ENCODE results near the gene SFN.
A peak's percentile ranks its signal among the peaks of the same experiment; 100 is the strongest.

The SFN gene

DNA sequence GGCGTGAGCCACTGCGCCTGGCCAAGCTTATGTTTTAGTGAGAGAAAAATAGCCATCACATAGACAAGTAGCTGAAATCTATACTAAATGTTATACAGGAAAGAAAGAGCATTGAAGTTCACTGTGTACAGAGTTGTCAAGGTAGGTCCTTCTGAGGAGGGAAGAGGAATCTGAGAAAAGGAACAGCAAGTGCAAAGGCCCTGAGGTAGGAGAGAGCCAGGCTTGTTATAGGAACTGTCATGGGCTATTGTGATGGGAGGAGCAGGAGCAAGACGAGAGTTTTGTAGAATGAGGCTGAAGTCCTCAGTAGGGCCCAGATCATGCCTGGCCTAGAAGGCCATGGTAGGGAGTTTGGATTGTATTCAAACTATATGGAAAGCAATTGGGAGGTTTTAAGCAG is 31.9 kb upstream of the SFN start:
- no peak overlapping the region for H3K14ac ChIP-seq (ENCODE audit: low read length)
- H3K27me3 ChIP-seq (ENCODE audit: control insufficient read depth in 3 of 3, insufficient read depth in 3 of 3, low read depth in 1 of 3, low read length in 3 of 3) = peaks cover 0 to 1% (median 0%) of the 10 kb centered on the region in 3 experiments
- H3K9ac ChIP-seq (ENCODE audit: low read depth, low read length, poor library complexity) = no peak overlapping the region
- H3K36me3 ChIP-seq (replicated peaks in 1 of 2; ENCODE audit: control insufficient read depth in 2 of 2, insufficient read depth in 2 of 2, low read length in 2 of 2) = peaks cover 34 to 68% of the 10 kb centered on the region in 2 donors
- H3K18ac ChIP-seq (ENCODE audit: low read length) = no peak overlapping the region
- H2AK5ac ChIP-seq (ENCODE audit: low read depth, low read length) = no peak overlapping the region
- no peak overlapping the region for H2BK5ac ChIP-seq (ENCODE audit: low read length)
- peaks cover 5 to 18% of the 10 kb centered on the region in 2 donors for H3K4me1 ChIP-seq (ENCODE audit: control insufficient read depth in 2 of 2, insufficient read depth in 1 of 2, low read depth in 1 of 2, low read length in 2 of 2)
- no peak overlapping the region for H2AFZ ChIP-seq (ENCODE audit: low read length)
- no peak overlapping the region for H3K4me3 ChIP-seq (ENCODE audit: low read length in 2 of 2)
- no peak overlapping the region for H2BK15ac ChIP-seq (ENCODE audit: low read length)
- H3K4ac ChIP-seq (ENCODE audit: low read length) = no peak overlapping the region
- H2BK120ac ChIP-seq (ENCODE audit: low read depth, low read length) = no peak overlapping the region
- no peak overlapping the region for H3K4me2 ChIP-seq (ENCODE audit: insufficient read depth, low read length, poor library complexity, severe bottlenecking)
- H3K27ac ChIP-seq (replicated peaks; ENCODE audit: low read length) = no peak overlapping the region
- H3K9me3 ChIP-seq (replicated peaks in 1 of 2; ENCODE audit: control insufficient read depth in 2 of 2, insufficient read depth in 1 of 2, low read depth in 1 of 2, low read length in 2 of 2) = peaks cover 0 to 4% of the 10 kb centered on the region in 2 donors
- DNase-seq (ENCODE audit: low spot score) = no peak
- no CpG with 5 or more reads among the region's 3 CpGs for WGBS, 2 donors (ENCODE audit: extremely low coverage in 2 of 2, insufficient read length in 2 of 2, insufficient replicate concordance in 1 of 2)
- H2BK12ac ChIP-seq (ENCODE audit: low read length) = no peak overlapping the region
- H3K23ac ChIP-seq (ENCODE audit: low read depth, low read length, poor library complexity) = no peak overlapping the region
- peaks cover 32% of the 10 kb centered on the region for H3K79me1 ChIP-seq (ENCODE audit: low read depth, low read length)
- no peak overlapping the region for H4K91ac ChIP-seq (ENCODE audit: low read depth, low read length, poor library complexity)
- H4K8ac ChIP-seq (ENCODE audit: low read depth, low read length) = no peak overlapping the region

GRCh38 chr1:26831546-26832248 is 31.3 kb upstream of the SFN start:
- Histone ChIP-seq H3K36me3 (replicated peaks in 1 of 2; ENCODE audit: control insufficient read depth in 2 of 2, insufficient read depth in 2 of 2, low read length in 2 of 2) (peaks cover 37 to 72% of the 10 kb centered on the region in 2 donors), H2BK5ac (ENCODE audit: low read length) (no peak overlapping the region), H3K79me1 (ENCODE audit: low read depth, low read length) (peaks cover 32% of the 10 kb centered on the region), H4K8ac (ENCODE audit: low read depth, low read length) (no peak overlapping the region), H3K27ac (replicated peaks; ENCODE audit: low read length) (no peak overlapping the region), H3K27me3 (ENCODE audit: control insufficient read depth in 3 of 3, insufficient read depth in 3 of 3, low read depth in 1 of 3, low read length in 3 of 3) (peaks cover 0 to 1% (median 0%) of the 10 kb centered on the region in 3 experiments), H3K4me2 (ENCODE audit: insufficient read depth, low read length, poor library complexity, severe bottlenecking) (no peak overlapping the region), H3K18ac (ENCODE audit: low read length) (no peak overlapping the region), H2AFZ (ENCODE audit: low read length) (no peak overlapping the region), H2AK5ac (ENCODE audit: low read depth, low read length) (no peak overlapping the region), H4K91ac (ENCODE audit: low read depth, low read length, poor library complexity) (no peak overlapping the region), H2BK120ac (ENCODE audit: low read depth, low read length) (no peak overlapping the region), H3K9me3 (replicated peaks in 1 of 2; ENCODE audit: control insufficient read depth in 2 of 2, insufficient read depth in 1 of 2, low read depth in 1 of 2, low read length in 2 of 2) (peaks cover 0 to 4% of the 10 kb centered on the region in 2 donors), H3K4ac (ENCODE audit: low read length) (no peak overlapping the region), H2BK15ac (ENCODE audit: low read length) (no peak overlapping the region), H3K23ac (ENCODE audit: low read depth, low read length, poor library complexity) (no peak overlapping the region), H3K14ac (ENCODE audit: low read length) (no peak overlapping the region), H3K4me3 (ENCODE audit: low read length in 2 of 2) (no peak overlapping the region), H3K4me1 (ENCODE audit: control insufficient read depth in 2 of 2, insufficient read depth in 1 of 2, low read depth in 1 of 2, low read length in 2 of 2) (peaks cover 5 to 15% of the 10 kb centered on the region in 2 donors), H3K9ac (ENCODE audit: low read depth, low read length, poor library complexity) (no peak overlapping the region), H2BK12ac (ENCODE audit: low read length) (no peak overlapping the region)
- DNase-seq (ENCODE audit: low spot score) = no peak
- no CpG with 5 or more reads among the region's 3 CpGs for WGBS, 2 donors (ENCODE audit: extremely low coverage in 2 of 2, insufficient read length in 2 of 2, insufficient replicate concordance in 1 of 2)

GRCh38 chr1:26832249-26832960 is 30.5 kb upstream of the SFN start:
- Histone ChIP-seq H2BK5ac (ENCODE audit: low read length) (no peak overlapping the region), H3K18ac (ENCODE audit: low read length) (no peak overlapping the region), H4K8ac (ENCODE audit: low read depth, low read length) (no peak overlapping the region), H3K4me2 (ENCODE audit: insufficient read depth, low read length, poor library complexity, severe bottlenecking) (no peak overlapping the region), H3K36me3 (replicated peaks in 1 of 2; ENCODE audit: control insufficient read depth in 2 of 2, insufficient read depth in 2 of 2, low read length in 2 of 2) (peaks cover 37 to 72% of the 10 kb centered on the region in 2 donors), H3K14ac (ENCODE audit: low read length) (no peak overlapping the region), H3K4me3 (ENCODE audit: low read length in 2 of 2) (peak overlapping the region in 1 of 2 donors; percentile 21), H2BK15ac (ENCODE audit: low read length) (no peak overlapping the region), H2AFZ (ENCODE audit: low read length) (no peak overlapping the region), H3K4me1 (ENCODE audit: control insufficient read depth in 2 of 2, insufficient read depth in 1 of 2, low read depth in 1 of 2, low read length in 2 of 2) (peaks cover 3 to 14% of the 10 kb centered on the region in 2 donors), H3K79me1 (ENCODE audit: low read depth, low read length) (peaks cover 30% of the 10 kb centered on the region), H3K9ac (ENCODE audit: low read depth, low read length, poor library complexity) (no peak overlapping the region), H3K27ac (replicated peaks; ENCODE audit: low read length) (no peak overlapping the region), H3K27me3 (ENCODE audit: control insufficient read depth in 3 of 3, insufficient read depth in 3 of 3, low read depth in 1 of 3, low read length in 3 of 3) (peaks cover 0 to 1% (median 0%) of the 10 kb centered on the region in 3 experiments), H2AK5ac (ENCODE audit: low read depth, low read length) (no peak overlapping the region), H3K9me3 (replicated peaks in 1 of 2; ENCODE audit: control insufficient read depth in 2 of 2, insufficient read depth in 1 of 2, low read depth in 1 of 2, low read length in 2 of 2) (peaks cover 0 to 4% of the 10 kb centered on the region in 2 donors), H2BK12ac (ENCODE audit: low read length) (no peak overlapping the region), H2BK120ac (ENCODE audit: low read depth, low read length) (no peak overlapping the region), H3K4ac (ENCODE audit: low read length) (no peak overlapping the region), H4K91ac (ENCODE audit: low read depth, low read length, poor library complexity) (no peak overlapping the region), H3K23ac (ENCODE audit: low read depth, low read length, poor library complexity) (peak overlapping the region; percentile 25)
- DNase-seq (ENCODE audit: low spot score) = no peak
- no CpG with 5 or more reads among the region's 16 CpGs for WGBS, 2 donors (ENCODE audit: extremely low coverage in 2 of 2, insufficient read length in 2 of 2, insufficient replicate concordance in 1 of 2)

Data from neuronal stem cell (in vitro differentiated cells).